BJ (cell line): ENCODE results near the gene BLOC1S2. TPM values are rescaled to one million over a fixed set of nuclear protein-coding genes. Genes with fewer than 3 reads are reported as not detected.
"Not testable (repeated sequence)": the region's sequence is repeated elsewhere in the genome, so short reads cannot be mapped to it uniquely, and the experiment has no call there.

ENCODE experiments used
- CTCF ChIA-PET: fragments of 350-600 bp; formaldehyde crosslinking; extraction: SDS; loops from one replicate; lab custom pipeline; 2021; ENCODE audit warnings: antibody characterized with exemption, inconsistent platforms; lab: Yijun Ruan, JAX
- POLR2A ChIA-PET: fragments of 300-600 bp; sonication (Branson Sonifier 250); formaldehyde crosslinking; extraction: SDS; loops from one replicate; lab custom pipeline; 2021; ENCODE audit warnings: antibody characterized with exemption; lab: Charles Lee
- DNase-seq: peaks from one replicate; pipeline ENCODE4 v3.0.0-alpha.2; 2011; ENCODE audit warnings: low read depth
- H3K27me3 ChIP-seq: 2 replicates; pipeline ENCODE4 v1.6.0; 2011; ENCODE audit warnings: low read length; ENCODE audit not compliant: control insufficient read depth, insufficient read depth
- H3K36me3 ChIP-seq: 2 replicates; pipeline ENCODE4 v1.5.1; 2011; ENCODE audit warnings: low read length; ENCODE audit not compliant: control insufficient read depth, insufficient read depth
- H3K4me3 ChIP-seq: 2 replicates; pipeline ENCODE4 v1.5.1; 2011; ENCODE audit warnings: low read depth, mild to moderate bottlenecking, control low read depth, low read length
- polyA plus RNA-seq: library from polyadenylated mRNA; depleted of rRNA; stranded (reverse); fragments of >200 nt; gene quantifications from 2 replicates; pipeline ENCODE4 v1.2.3, GENCODE V29; 2011
- TF ChIP-seq, protein P1 (sequence below): IDR thresholded peaks from 2 replicates; pipeline ENCODE4 v1.5.1; 2011; ENCODE audit warnings: low read depth, mild to moderate bottlenecking, control low read depth, inconsistent platforms, low read length, moderate library complexity; ENCODE audit not compliant: insufficient read depth

The BLOC1S2 gene
- polyA plus RNA-seq, 1 experiment, result 18.7 TPM

GRCh38 chr10:100291356-100291755 is 4.9 kb upstream of the BLOC1S2 start:
- ChIA-PET CTCF (no interaction called here), POLR2A (no interaction called here)
- DNase-seq, result no peak
- Histone ChIP-seq H3K36me3 (no peaks in the 10 kb centered on the region), H3K27me3 (peaks cover 8% of the 10 kb centered on the region), H3K4me3 (no peak overlapping the region)
- TF ChIP-seq, protein P1, sequence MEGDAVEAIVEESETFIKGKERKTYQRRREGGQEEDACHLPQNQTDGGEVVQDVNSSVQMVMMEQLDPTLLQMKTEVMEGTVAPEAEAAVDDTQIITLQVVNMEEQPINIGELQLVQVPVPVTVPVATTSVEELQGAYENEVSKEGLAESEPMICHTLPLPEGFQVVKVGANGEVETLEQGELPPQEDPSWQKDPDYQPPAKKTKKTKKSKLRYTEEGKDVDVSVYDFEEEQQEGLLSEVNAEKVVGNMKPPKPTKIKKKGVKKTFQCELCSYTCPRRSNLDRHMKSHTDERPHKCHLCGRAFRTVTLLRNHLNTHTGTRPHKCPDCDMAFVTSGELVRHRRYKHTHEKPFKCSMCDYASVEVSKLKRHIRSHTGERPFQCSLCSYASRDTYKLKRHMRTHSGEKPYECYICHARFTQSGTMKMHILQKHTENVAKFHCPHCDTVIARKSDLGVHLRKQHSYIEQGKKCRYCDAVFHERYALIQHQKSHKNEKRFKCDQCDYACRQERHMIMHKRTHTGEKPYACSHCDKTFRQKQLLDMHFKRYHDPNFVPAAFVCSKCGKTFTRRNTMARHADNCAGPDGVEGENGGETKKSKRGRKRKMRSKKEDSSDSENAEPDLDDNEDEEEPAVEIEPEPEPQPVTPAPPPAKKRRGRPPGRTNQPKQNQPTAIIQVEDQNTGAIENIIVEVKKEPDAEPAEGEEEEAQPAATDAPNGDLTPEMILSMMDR, result no peak

- H3K27me3 ChIP-seq, result peaks cover 5% of the 10 kb centered on the region
- ChIA-PET CTCF (no interaction called here), POLR2A (no interaction called here)
- H3K36me3 ChIP-seq, result no peaks in the 10 kb centered on the region
- no peak overlapping the region for H3K4me3 ChIP-seq
- no peak for DNase-seq
- TF ChIP-seq, protein P1, result no peak
Observed at GRCh38 chr10:100289641-100290040, 3.2 kb upstream of the BLOC1S2 start.

DNA sequence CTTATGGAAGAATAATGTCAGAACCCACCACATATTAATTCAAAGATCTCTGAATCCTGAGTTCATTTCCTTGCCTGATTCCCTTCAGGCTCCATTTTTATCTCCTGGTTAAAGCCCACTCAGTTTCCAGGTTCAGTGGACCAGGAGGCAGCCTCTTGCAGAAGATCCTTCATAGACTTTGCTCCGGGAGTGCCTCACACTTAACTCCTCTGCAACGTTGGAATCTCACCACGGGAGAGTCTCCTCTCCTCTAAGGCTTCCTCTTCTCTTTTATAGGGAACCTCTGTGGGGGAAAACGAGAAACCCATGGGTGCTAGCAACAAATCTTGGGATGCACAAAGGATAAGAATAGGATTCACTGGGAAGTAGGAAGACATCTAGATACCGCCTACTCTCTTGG is 1.7 kb upstream of the BLOC1S2 start:
- TF ChIP-seq, protein P1, result no peak
- ChIA-PET CTCF (no interaction called here), POLR2A (no interaction called here)
- DNase-seq, result no peak
- H3K27me3 ChIP-seq, result peaks cover 4% of the 10 kb centered on the region
- H3K4me3 ChIP-seq, result no peak overlapping the region
- no peaks in the 10 kb centered on the region for H3K36me3 ChIP-seq

- TF ChIP-seq, protein P1, result no peak
- peaks cover under 1% of the 10 kb centered on the region; the same call in 1 of the 2 replicates for H3K36me3 ChIP-seq
- POLR2A ChIA-PET, result no interaction called here
- no peak for DNase-seq
- H3K4me3 ChIP-seq, result no peak overlapping the region
- H3K27me3 ChIP-seq, result peaks cover 1% of the 10 kb centered on the region
- CTCF ChIA-PET, result interaction anchor here (1.3 kb wide), 1 partner anchor 194 kb away, joined by 4 read pairs; no protein-coding TSS in a partner anchor
Observed at GRCh38 chr10:100287756-100288155, 1.3 kb upstream of the BLOC1S2 start.

DNA sequence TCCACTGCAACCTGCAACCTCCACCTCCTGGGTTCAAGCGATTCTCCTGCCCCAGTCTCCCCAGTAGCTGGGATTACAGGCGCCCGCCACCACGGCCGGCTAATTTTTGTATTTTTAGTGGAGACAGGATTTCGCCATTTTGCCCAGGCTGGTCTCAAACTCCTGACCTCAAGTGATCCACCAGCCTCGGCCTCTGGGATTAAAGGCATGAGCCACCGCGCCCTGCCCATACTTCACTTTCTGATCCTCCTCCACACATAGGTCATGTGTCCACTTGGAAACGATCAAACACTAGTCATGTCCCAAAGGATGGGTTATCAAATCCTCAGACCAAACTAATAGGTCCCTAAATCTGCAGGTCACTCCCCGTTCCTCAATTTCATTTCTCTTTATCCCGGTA is 1.2 kb downstream of the BLOC1S2 start:
- H3K27me3 ChIP-seq, CTCF ChIA-PET, DNase-seq, POLR2A ChIA-PET, H3K36me3 ChIP-seq: not testable (repeated sequence)
- peak overlapping the region; percentile 96 for H3K4me3 ChIP-seq

DNA sequence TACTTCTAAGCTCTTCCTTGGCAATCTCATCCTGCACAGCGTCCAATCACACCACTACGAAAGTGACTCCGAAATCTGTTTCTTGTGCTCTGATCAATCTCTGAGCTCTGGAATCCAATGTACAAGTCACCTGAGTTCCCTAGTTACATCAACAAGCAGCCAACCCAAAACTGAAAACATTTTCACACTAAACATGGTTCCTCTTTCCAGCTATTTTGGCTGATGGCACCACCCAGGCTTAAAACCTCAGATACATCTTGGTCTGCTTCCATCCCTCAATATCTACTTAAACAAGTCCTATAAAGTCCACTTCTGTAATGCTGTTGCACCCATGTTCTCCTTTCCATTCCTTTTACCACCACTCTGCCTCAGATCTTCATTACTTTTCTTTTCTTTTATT is 3.6 kb downstream of the BLOC1S2 start:
- H3K27me3 ChIP-seq, result no peaks in the 10 kb centered on the region
- H3K4me3 ChIP-seq, result no peak overlapping the region
- H3K36me3 ChIP-seq, result peaks cover 6% of the 10 kb centered on the region
- ChIA-PET CTCF (no interaction called here), POLR2A (no interaction called here)
- TF ChIP-seq, protein P1, result no peak
- DNase-seq, result no peak

DNA sequence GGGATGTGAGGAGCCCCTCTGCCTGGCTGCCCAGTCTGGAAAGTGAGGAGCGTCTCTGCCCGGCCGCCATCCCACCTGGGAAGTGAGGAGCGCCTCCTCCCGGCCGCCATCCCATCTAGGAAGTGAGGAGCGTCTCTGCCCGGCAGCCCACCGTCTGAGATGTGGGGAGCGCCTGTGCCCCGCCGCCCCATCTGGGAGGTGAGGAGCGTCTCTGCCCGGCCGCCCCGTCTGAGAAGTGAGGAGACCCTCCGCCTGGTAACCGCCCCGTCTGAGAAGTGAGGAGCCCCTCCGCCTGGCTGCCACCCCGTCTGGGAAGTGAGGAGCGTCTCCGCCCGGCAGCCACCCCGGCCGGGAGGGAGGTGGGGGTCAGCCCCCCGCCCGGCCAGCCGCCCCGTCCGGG is 9.5 kb downstream of the BLOC1S2 start:
- CTCF ChIA-PET, result not testable (repeated sequence)

More for the DNA sequence above, 9.5 kb downstream of the BLOC1S2 start:
- H3K36me3 ChIP-seq, POLR2A ChIA-PET, H3K27me3 ChIP-seq, DNase-seq, H3K4me3 ChIP-seq: not testable (repeated sequence)
